ENCODE data around the gene BICC1. TPM values are rescaled to one million over a fixed set of nuclear protein-coding genes. Genes with fewer than 3 reads are reported as not detected.

Gene BICC1
- total and polyA plus RNA-seq, 2 experiments from 2014 or later, result 5.8 to 20.4 TPM

GRCh38 chr10:58573144-58573543 is 60.5 kb downstream of the BICC1 start:
- H3K36me3 ChIP-seq (replicated peaks; ENCODE audit: insufficient read depth, low read depth), result no peaks in the 10 kb centered on the region
- no peak for TF ChIP-seq EZH2phosphoT487 (IDR thresholded peaks at IDR 0.05; ENCODE audit: low read depth, severe bottlenecking, unreplicated experiment)
- TF ChIP-seq EZH2 (IDR thresholded peaks at IDR 0.05; ENCODE audit: borderline replicate concordance), result no peak
- TF ChIP-seq CTCF (IDR thresholded peaks at IDR 0.05; ENCODE audit: poor library complexity), result no peak
- H3K4me2 ChIP-seq, result no peak overlapping the region
- H3K9me2 ChIP-seq (replicated peaks; ENCODE audit: insufficient read depth), result no peaks in the 10 kb centered on the region
- H3K4me1 ChIP-seq (ENCODE audit: insufficient read depth), result peaks cover 22% of the 10 kb centered on the region
- H3K27me3 ChIP-seq, result no peaks in the 10 kb centered on the region
- DNase-seq (ENCODE audit: low spot score), result no peak
- H3K4me3 ChIP-seq, result no peak overlapping the region
- no peak overlapping the region for H2AFZ ChIP-seq
- 75% methylated on average over 1 of the region's 1 CpG for WGBS (ENCODE audit: low lambda C conversion rate, missing lambda C conversion rate)
- H3K9me3 ChIP-seq (ENCODE audit: low read depth), result no peaks in the 10 kb centered on the region
- no peaks in the 10 kb centered on the region for H4K20me1 ChIP-seq (ENCODE audit: insufficient read depth, poor library complexity, severe bottlenecking)
- H3K27ac ChIP-seq, result no peak overlapping the region
- peaks cover 45% of the 10 kb centered on the region for H3K79me2 ChIP-seq

- no peaks in the 10 kb centered on the region for H3K36me3 ChIP-seq (replicated peaks; ENCODE audit: insufficient read depth, low read depth)
- WGBS (ENCODE audit: low lambda C conversion rate, missing lambda C conversion rate), result 67% methylated on average over 1 of the region's 1 CpG
- no peaks in the 10 kb centered on the region for H3K9me2 ChIP-seq (replicated peaks; ENCODE audit: insufficient read depth)
- no peaks in the 10 kb centered on the region for H4K20me1 ChIP-seq (ENCODE audit: insufficient read depth, poor library complexity, severe bottlenecking)
- no peaks in the 10 kb centered on the region for H3K9me3 ChIP-seq (ENCODE audit: low read depth)
- H2AFZ ChIP-seq, result no peak overlapping the region
- TF ChIP-seq EZH2phosphoT487 (IDR thresholded peaks at IDR 0.05; ENCODE audit: low read depth, severe bottlenecking, unreplicated experiment), result no peak
- no peaks in the 10 kb centered on the region for H3K27me3 ChIP-seq
- no peak overlapping the region for H3K4me3 ChIP-seq
- H3K27ac ChIP-seq, result no peak overlapping the region
- peaks cover 51% of the 10 kb centered on the region for H3K79me2 ChIP-seq
- DNase-seq (ENCODE audit: low spot score), result no peak
- H3K4me1 ChIP-seq (ENCODE audit: insufficient read depth), result peaks cover 26% of the 10 kb centered on the region
- H3K4me2 ChIP-seq, result peak overlapping the region; percentile 18
Measured at GRCh38 chr10:58574058-58574457, 61.4 kb downstream of the BICC1 start.

- H4K20me1 ChIP-seq (ENCODE audit: insufficient read depth, poor library complexity, severe bottlenecking), result no peaks in the 10 kb centered on the region
- H3K36me3 ChIP-seq (replicated peaks; ENCODE audit: insufficient read depth, low read depth), result no peaks in the 10 kb centered on the region
- WGBS (ENCODE audit: low lambda C conversion rate, missing lambda C conversion rate), result 72% methylated on average over 4 of the region's 4 CpGs
- no peak overlapping the region for H3K4me3 ChIP-seq
- H3K27ac ChIP-seq, result peak overlapping the region; percentile 72
- TF ChIP-seq CTCF (IDR thresholded peaks at IDR 0.05; ENCODE audit: poor library complexity) (no peak), EZH2phosphoT487 (IDR thresholded peaks at IDR 0.05; ENCODE audit: low read depth, severe bottlenecking, unreplicated experiment) (no peak), EZH2 (IDR thresholded peaks at IDR 0.05; ENCODE audit: borderline replicate concordance) (no peak)
- DNase-seq (ENCODE audit: low spot score), result no peak
- H3K9me3 ChIP-seq (ENCODE audit: low read depth), result no peaks in the 10 kb centered on the region
- no peaks in the 10 kb centered on the region for H3K9me2 ChIP-seq (replicated peaks; ENCODE audit: insufficient read depth)
- no peaks in the 10 kb centered on the region for H3K27me3 ChIP-seq
- peak overlapping the region; percentile 33 for H3K4me2 ChIP-seq
- peaks cover 58% of the 10 kb centered on the region for H3K79me2 ChIP-seq
- peaks cover 26% of the 10 kb centered on the region for H3K4me1 ChIP-seq (ENCODE audit: insufficient read depth)
- H2AFZ ChIP-seq, result no peak overlapping the region
Measured at GRCh38 chr10:58575491-58575890, 62.8 kb downstream of the BICC1 start.

- H4K20me1 ChIP-seq (ENCODE audit: insufficient read depth, poor library complexity, severe bottlenecking), result no peaks in the 10 kb centered on the region
- no peaks in the 10 kb centered on the region for H3K27me3 ChIP-seq
- no peak for DNase-seq (ENCODE audit: low spot score)
- WGBS (ENCODE audit: low lambda C conversion rate, missing lambda C conversion rate), result 61% methylated on average over 3 of the region's 3 CpGs
- H3K4me2 ChIP-seq, result peak overlapping the region; percentile 40
- no peaks in the 10 kb centered on the region for H3K9me2 ChIP-seq (replicated peaks; ENCODE audit: insufficient read depth)
- peak overlapping the region; percentile 72 for H3K27ac ChIP-seq
- peaks cover 65% of the 10 kb centered on the region for H3K79me2 ChIP-seq
- H3K9me3 ChIP-seq (ENCODE audit: low read depth), result no peaks in the 10 kb centered on the region
- TF ChIP-seq EZH2 (IDR thresholded peaks at IDR 0.05; ENCODE audit: borderline replicate concordance), result no peak
- TF ChIP-seq CTCF (IDR thresholded peaks at IDR 0.05; ENCODE audit: poor library complexity), result no peak
- peaks cover 26% of the 10 kb centered on the region for H3K4me1 ChIP-seq (ENCODE audit: insufficient read depth)
- no peak overlapping the region for H2AFZ ChIP-seq
- no peak overlapping the region for H3K4me3 ChIP-seq
- H3K36me3 ChIP-seq (replicated peaks; ENCODE audit: insufficient read depth, low read depth), result no peaks in the 10 kb centered on the region
Measured at GRCh38 chr10:58576751-58577436, 64.2 kb downstream of the BICC1 start.
